Keratinocyte (primary cell): ENCODE measurements around the gene MSANTD2. TPM values are rescaled to one million over a fixed set of nuclear protein-coding genes. Genes with fewer than 3 reads are reported as not detected.

Source experiments
- DNase-seq: peaks from one replicate; pipeline ENCODE4 v3.0.0-alpha.2; 2011; ENCODE audit warnings: low read depth, missing footprints, low spot score
- FAIRE-seq: peaks from 2 replicates; lab custom pipeline; 2011; peaks lifted over from hg19 to GRCh38; lab: Jason Lieb, UNC
- H2AFZ ChIP-seq: 2 replicates; pipeline ENCODE4 v1.6.0; 2012; ENCODE audit warnings: low read length, control low read depth, inconsistent platforms; ENCODE audit not compliant: control insufficient read depth
- H3K27ac ChIP-seq: 2 replicates; pipeline ENCODE4 v1.5.1; 2011; ENCODE audit warnings: low read length; ENCODE audit not compliant: control insufficient read depth, insufficient read depth
- H3K27me3 ChIP-seq: 3 replicates; pipeline ENCODE4 v1.6.0; 2011; ENCODE audit warnings: low read length; ENCODE audit not compliant: control insufficient read depth, insufficient read depth; ENCODE audit errors: extremely low read depth
- H3K36me3 ChIP-seq, 2 experiments: 2 replicates in 1 of 2; 3 replicates in 1 of 2; pipeline ENCODE4 v1.5.1; 2011; ENCODE audit warnings: low read length in 2 of 2, mild to moderate bottlenecking in 1 of 2; ENCODE audit not compliant: control insufficient read depth in 2 of 2, insufficient read depth in 2 of 2; ENCODE audit errors: extremely low read depth in 1 of 2
- H3K4me1 ChIP-seq: 3 replicates; pipeline ENCODE4 v1.5.1; 2011; ENCODE audit warnings: low read length; ENCODE audit not compliant: control insufficient read depth, insufficient read depth; ENCODE audit errors: extremely low read depth
- H3K4me2 ChIP-seq: 3 replicates; pipeline ENCODE4 v1.6.0; 2011; ENCODE audit warnings: low read depth, low read length; ENCODE audit not compliant: control insufficient read depth, insufficient read depth; ENCODE audit errors: extremely low read depth
- H3K4me3 ChIP-seq, 3 experiments: fragments of 200-600 bp in 1 of 3; sonication (generic) in 1 of 3; 2 replicates in 2 of 3; 3 replicates in 1 of 3; pipeline ENCODE4 v1.5.1; 2011 to 2016; ENCODE audit warnings: low read length in 3 of 3, mild to moderate bottlenecking in 3 of 3, control low read depth in 2 of 3, inconsistent platforms in 1 of 3, low read depth in 1 of 3, mixed read lengths in 1 of 3, mixed run types in 1 of 3, moderate library complexity in 1 of 3; ENCODE audit not compliant: control insufficient read depth in 2 of 3, insufficient read depth in 2 of 3; ENCODE audit errors: extremely low read depth in 1 of 3
- H3K79me2 ChIP-seq: 2 replicates; pipeline ENCODE4 v1.6.0; 2012; ENCODE audit warnings: low read length; ENCODE audit not compliant: control insufficient read depth, insufficient read depth
- H3K9ac ChIP-seq: 3 replicates; pipeline ENCODE4 v1.6.0; 2011; ENCODE audit warnings: low read length; ENCODE audit not compliant: control insufficient read depth, insufficient read depth; ENCODE audit errors: extremely low read depth
- H3K9me1 ChIP-seq: 3 replicates; pipeline ENCODE4 v1.6.0; 2011; ENCODE audit warnings: low read length; ENCODE audit not compliant: control insufficient read depth, insufficient read depth; ENCODE audit errors: extremely low read depth
- H3K9me3 ChIP-seq: 2 replicates; pipeline ENCODE4 v1.5.1; 2012; ENCODE audit warnings: low read depth, low read length; ENCODE audit not compliant: control insufficient read depth
- H4K20me1 ChIP-seq: 3 replicates; pipeline ENCODE4 v1.6.0; 2011; ENCODE audit warnings: low read length; ENCODE audit not compliant: control insufficient read depth, insufficient read depth; ENCODE audit errors: extremely low read depth
- EZH2 ChIP-seq: IDR thresholded peaks from one replicate; pipeline ENCODE4 v1.6.1; 2012; ENCODE audit warnings: inconsistent platforms, mild to moderate bottlenecking, low read length, moderate library complexity
- dilution Hi-C: fragments of 300-500 bp; cut with MboI; formaldehyde crosslinking; loops from one replicate; pipeline ENCODE4 v1.7.0; 2020; ENCODE audit warnings: low sequenced_read_pairs; ENCODE audit not compliant: extremely low pct_ligation_motif_present
- polyA plus RNA-seq, 5 experiments: library from polyadenylated mRNA; depleted of rRNA in 3 of 5; stranded (reverse) in 3 of 5; stranded (forward) in 1 of 5; unstranded in 1 of 5; fragments of >200 nt; gene quantifications; 1 replicate in 1 of 5; 2 replicates in 3 of 5; 3 replicates in 1 of 5; pipeline versions ENCODE4 v1.2.1 to v1.2.3, GENCODE V29; 2011 to 2012; ENCODE audit warnings: missing spikeins in 2 of 5, low read depth in 1 of 5, low replicate concordance in 1 of 5
- TF ChIP-seq, protein P1 (sequence below), 3 experiments: IDR thresholded peaks in 1 of 3; conservative IDR thresholded peaks in 1 of 3; optimal IDR thresholded peaks in 1 of 3; 2 replicates in 2 of 3; 3 replicates in 1 of 3; pipeline versions ENCODE3 to v1.5.1; 2011; ENCODE audit warnings: low read length in 3 of 3, mild to moderate bottlenecking in 3 of 3, moderate library complexity in 2 of 3, control low read depth in 1 of 3, inconsistent platforms in 1 of 3; ENCODE audit not compliant: insufficient read depth in 2 of 3; ENCODE audit errors: extremely low read depth in 1 of 3

MSANTD2 gene
- polyA plus RNA-seq, 1 donor (not counting 4 experiments of a cell fraction or from before 2014, with no cell fraction given) = 6.6 TPM

DNA sequence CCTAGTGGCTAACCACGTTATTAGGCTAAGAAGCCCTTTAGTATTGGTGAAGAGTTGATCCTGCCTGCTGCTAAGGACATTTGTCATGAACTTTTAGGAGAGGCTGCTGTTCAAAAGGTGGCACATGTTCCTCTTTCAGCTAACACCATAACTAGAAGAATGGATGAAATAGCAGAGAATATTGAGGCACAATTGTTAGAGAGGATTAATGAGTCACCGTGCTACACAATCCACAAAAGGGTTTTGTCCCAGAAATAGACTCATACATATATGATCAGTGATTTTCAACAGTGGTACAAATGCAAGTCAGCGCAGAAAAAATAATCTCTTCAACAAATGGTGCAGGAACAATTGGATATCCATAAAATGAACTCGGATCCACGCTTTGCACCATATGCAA, 7.0 kb upstream of the MSANTD2 start:
- no peaks in the 10 kb centered on the region for H4K20me1 ChIP-seq
- H3K4me1 ChIP-seq = no peaks in the 10 kb centered on the region
- H3K4me2 ChIP-seq = no peak overlapping the region
- no peak overlapping the region for H3K4me3 ChIP-seq
- H3K36me3 ChIP-seq = no peaks in the 10 kb centered on the region
- peaks cover 9% of the 10 kb centered on the region for H3K27me3 ChIP-seq
- no peak overlapping the region for H3K9ac ChIP-seq
- DNase-seq (no peak), FAIRE-seq (no peak)
- H3K9me3 ChIP-seq = no peaks in the 10 kb centered on the region
- H3K9me1 ChIP-seq = no peaks in the 10 kb centered on the region
- H3K27ac ChIP-seq = no peak overlapping the region
- no peak overlapping the region for H2AFZ ChIP-seq
- H3K79me2 ChIP-seq = no peaks in the 10 kb centered on the region
- dilution Hi-C loops = no loop called here
- TF ChIP-seq, protein P1, sequence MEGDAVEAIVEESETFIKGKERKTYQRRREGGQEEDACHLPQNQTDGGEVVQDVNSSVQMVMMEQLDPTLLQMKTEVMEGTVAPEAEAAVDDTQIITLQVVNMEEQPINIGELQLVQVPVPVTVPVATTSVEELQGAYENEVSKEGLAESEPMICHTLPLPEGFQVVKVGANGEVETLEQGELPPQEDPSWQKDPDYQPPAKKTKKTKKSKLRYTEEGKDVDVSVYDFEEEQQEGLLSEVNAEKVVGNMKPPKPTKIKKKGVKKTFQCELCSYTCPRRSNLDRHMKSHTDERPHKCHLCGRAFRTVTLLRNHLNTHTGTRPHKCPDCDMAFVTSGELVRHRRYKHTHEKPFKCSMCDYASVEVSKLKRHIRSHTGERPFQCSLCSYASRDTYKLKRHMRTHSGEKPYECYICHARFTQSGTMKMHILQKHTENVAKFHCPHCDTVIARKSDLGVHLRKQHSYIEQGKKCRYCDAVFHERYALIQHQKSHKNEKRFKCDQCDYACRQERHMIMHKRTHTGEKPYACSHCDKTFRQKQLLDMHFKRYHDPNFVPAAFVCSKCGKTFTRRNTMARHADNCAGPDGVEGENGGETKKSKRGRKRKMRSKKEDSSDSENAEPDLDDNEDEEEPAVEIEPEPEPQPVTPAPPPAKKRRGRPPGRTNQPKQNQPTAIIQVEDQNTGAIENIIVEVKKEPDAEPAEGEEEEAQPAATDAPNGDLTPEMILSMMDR (optimal IDR thresholded peaks at IDR 0.05 in 1 of 3, IDR thresholded peaks at IDR 0.05 in 1 of 3, conservative IDR thresholded peaks at IDR 0.05 in 1 of 3; ENCODE audit: extremely low read depth in 1 of 3, insufficient read depth in 2 of 3, low read length in 3 of 3) = no peak
- TF ChIP-seq EZH2 = no peak

DNA sequence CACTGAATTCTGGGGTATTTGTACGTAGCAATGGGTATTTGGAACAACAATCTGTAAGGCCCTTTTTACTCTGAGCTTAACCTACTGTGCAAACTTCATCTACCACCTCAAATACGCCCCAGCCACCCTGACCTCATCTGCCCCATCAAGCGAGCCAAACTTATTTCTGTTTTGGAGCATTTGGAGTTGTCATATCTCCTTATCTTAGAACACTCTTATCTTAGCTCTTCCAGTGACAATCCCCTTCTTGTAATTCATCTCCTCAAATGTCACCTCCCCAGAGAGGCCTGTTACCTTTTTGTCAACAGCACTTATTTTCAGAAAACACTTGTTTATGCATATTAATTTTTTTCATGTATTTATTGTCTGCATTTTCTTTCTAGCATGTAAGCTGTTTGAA, 4.7 kb upstream of the MSANTD2 start:
- Histone ChIP-seq H3K9ac (no peak overlapping the region), H3K9me3 (no peaks in the 10 kb centered on the region), H3K4me2 (no peak overlapping the region), H4K20me1 (no peaks in the 10 kb centered on the region), H3K4me3 (no peak overlapping the region), H3K36me3 (no peaks in the 10 kb centered on the region), H3K27me3 (peaks cover 5% of the 10 kb centered on the region), H3K4me1 (peaks cover 7% of the 10 kb centered on the region), H2AFZ (no peak overlapping the region), H3K79me2 (no peaks in the 10 kb centered on the region), H3K27ac (no peak overlapping the region), H3K9me1 (no peaks in the 10 kb centered on the region)
- dilution Hi-C loops = no loop called here
- DNase-seq (no peak), FAIRE-seq (no peak)
- TF ChIP-seq, protein P1 (optimal IDR thresholded peaks at IDR 0.05 in 1 of 3, IDR thresholded peaks at IDR 0.05 in 1 of 3, conservative IDR thresholded peaks at IDR 0.05 in 1 of 3; ENCODE audit: extremely low read depth in 1 of 3, insufficient read depth in 2 of 3, low read length in 3 of 3) = no peak
- TF ChIP-seq EZH2 = no peak
